ENCODE data around the gene CPEB2.

The CPEB2 gene

DNA sequence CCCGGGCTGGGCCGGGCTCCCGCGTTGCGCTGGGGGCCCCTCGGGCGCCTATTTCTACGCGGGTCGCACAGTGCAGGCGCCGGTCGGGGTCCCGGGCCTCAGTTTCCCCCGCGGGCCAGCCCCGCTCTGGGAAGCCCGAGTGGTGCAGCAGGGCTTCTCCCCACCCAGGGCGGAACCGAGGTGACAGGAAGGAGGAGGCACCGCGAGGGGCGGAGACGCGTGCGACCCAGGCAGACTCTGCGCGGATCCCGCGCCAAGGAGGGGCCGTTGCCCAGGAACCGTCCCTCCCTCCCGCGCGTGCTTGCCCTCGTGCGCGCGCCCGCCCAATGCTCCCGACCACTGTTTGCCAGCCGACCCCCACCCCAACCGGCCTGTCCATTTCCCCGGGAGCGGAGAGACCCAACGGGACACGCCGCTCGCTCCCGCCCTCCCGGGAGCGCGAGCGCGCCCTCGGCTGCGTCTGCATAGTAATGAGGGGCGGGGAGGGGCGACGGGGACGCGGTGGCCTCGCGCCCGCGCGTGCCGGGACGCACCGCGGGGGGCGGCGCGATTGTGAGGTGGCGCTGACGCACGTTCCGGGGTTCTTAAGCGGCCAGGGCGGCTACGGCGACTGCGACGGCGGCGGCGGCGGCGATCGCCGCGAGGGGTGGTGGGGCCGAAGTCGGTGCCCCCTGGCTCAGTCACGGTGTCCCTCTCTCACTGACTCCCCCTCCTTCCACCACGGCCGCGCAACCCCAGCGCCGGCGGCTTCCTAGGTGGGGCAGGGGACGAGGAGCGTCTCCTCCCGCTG lies at the start of gene CPEB2:
CPEB2 (plus strand) TSS at position 613 of the 790 bp plus-strand sequence. CDS start 193 bp downstream, outside the sequence.
- peak; percentile 92 for DNase-seq

DNA sequence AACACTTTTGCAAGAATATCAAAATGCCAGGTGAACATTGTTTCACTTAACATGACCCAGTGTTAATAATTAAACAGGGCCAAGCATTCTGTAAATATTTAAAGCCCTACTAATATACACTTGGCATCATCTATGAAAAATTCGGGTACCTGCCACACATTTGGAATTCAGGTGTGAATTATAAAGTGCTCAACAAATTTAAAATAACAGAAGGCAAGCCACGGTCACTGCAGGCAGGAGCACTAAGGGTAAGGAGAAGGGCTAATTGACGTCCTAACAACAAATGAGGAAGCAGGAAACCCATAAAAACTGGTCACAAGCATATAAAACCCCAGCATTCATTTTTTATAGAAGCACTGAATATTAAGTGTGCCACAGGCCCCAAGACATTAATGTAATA lies 43.8 kb upstream of the CPEB2 start:
- no peak for DNase-seq

DNA sequence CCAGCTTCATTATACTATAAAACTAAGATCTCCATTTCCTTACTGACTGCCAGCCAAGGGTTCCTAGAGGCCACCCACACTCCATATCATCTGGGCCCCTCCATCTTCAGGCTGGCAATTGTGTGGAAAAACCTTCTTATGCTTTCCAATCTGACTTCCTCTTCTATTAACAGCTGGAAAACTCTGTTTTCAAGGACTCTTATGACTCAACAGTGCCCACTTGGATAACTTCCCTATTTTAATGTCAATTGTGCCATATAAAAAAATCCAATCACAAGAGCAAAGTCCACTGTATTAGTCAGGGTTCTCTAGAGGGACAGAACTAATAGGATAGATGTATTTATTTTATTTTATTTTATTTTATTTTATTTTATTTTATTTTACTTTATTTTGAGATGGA lies 41.0 kb upstream of the CPEB2 start:
- no peak for DNase-seq

DNA sequence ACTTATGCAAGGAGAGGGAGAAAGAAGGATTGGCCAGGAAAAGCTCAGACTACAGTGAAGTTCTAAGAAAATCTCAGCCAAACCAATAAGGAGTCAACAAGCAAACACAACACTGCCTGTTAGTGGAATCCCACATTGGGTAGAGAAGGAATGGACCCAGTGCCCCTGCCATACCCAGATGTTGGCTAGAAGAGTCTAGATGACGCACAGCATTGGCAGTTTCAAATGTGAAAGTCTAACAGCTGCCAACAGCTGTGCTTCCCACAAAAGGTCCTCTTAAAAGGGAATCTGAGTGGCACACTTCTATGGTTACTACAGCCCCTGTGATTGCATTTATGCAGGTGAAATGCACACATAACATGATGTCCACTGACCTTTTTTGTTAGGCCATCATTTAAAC lies 37.2 kb upstream of the CPEB2 start:
- no peak for DNase-seq

DNA sequence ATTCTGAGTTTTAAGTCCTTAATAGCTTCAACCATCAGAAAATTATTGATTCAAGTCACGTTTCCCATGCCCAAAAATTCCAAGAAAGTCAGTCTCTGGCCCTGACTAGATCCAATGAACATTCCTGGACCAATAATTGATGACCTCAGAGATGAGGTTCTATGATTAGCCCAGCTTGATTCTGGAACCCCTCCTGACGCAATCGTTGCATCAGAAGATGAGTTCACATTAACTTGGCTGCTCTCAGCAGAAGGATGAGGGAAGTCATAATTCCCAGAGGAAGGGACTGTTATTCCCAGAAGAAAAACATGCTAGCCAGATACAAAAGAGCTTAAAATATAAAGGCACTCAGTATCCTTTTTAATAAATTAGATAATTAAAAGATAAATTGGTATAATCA lies 34.3 kb upstream of the CPEB2 start:
- no peak for DNase-seq

DNA sequence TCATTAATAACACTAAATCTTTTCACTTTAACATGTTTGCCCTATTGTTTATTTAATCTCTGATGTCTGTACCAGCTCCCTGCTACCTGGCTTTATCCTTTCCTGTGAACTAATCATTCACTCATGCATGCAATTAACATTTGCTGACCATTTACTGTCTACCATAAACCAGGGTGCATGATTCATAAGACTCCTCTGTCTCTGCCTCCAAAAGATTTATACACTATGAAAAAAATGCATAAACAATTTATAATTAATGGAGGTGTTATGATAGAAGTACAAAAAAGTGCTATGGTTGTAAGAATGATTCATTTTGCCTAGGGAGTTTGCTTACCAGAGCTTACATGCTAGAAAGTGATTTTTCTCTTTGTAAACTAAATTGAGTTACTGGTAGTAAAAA lies 24.5 kb upstream of the CPEB2 start:
- no peak for DNase-seq

DNA sequence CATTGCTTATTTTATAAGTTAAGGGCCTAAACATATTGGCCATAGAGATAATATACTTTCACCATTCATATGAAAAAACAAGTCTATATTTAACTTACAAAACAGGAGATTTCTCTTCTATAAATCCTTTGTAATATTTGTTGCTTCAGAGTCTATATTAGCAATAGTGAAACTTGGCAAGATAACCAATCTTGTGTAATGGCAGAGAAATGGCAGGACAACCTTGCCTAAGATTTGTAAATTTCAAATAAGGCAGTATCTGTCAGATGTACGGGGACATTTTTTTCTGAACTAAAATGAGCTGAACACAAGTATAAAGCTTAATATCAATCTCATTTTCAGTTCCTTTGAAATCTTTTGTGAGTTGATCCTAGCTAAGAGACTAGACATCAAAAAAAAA lies 17.8 kb upstream of the CPEB2 start:
- no peak for DNase-seq

DNA sequence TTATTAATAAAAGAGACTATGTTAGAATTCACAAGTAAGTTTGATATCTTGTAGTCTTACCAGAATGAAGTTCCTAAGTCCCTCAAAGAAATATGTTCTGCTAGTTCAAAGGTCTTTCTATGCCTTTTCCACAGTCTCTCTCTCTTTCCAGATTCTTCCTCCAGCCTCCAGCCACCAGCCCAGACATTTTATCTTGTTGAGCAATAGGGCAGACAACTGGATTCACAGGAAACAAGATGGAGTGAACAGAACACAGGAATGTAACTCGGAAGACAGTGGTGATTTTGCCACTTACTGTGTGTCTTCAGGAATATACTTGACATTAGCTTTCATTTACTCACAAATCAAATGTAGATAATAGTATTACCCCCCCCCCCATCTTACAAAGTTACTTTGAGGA lies 17.1 kb upstream of the CPEB2 start:
- DNase-seq: no peak

DNA sequence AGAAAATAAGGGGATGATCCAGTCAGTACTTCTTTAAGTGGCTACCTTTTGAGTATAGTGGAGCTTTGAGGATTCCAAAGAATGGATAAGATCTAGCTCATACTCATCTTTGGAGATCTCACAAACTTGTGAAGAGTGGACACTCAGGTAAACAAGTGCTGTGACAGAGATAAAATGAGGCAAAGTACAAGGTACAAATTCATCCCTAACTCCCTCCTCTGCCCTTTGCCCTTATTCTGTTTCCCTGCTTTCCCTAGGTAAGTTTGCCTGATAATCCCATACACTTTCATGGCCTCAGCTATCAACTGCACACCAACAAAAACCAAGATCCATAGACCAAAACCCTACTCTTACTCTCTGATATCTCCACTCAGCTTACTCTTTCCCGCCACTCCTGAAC lies 16.4 kb upstream of the CPEB2 start:
- DNase-seq: no peak

DNA sequence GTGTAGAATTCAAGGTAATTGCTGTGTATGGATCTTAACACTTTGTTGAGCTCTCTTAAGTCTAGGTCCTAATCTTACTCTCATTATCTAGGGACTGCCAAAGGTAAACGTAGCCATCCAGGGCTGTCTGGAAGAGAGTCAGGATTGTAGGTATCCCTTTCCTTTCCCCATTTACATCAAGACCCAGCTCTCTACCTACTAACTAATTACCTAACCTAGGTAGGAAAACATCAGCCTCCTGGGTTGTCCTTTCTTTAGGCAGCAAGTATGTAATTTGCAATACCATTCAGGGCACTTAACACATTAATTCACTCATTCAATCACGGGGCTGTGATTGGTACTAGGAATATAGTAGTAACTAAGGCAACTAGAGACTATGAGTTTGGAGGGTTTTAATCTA lies 15.2 kb upstream of the CPEB2 start:
- no peak for DNase-seq

DNA sequence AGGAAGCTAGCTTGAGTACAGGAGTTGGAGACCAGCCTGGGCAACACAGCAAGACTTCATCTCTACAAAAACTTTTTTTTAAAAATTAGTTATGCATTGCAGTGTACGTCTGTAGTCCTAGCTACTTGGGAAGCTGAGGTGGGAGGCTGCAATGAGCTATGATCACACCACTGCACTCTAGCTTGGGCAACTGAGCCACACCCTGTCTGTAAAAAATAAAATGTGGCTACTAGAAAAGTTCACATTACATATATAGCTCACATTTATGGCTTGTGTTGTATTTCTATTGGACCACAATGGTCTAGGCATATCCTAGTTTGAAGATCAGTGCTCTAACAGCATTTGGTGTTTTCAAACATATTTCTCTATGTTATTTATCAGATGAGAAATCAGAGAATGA lies 11.8 kb upstream of the CPEB2 start:
- DNase-seq: no peak

DNA sequence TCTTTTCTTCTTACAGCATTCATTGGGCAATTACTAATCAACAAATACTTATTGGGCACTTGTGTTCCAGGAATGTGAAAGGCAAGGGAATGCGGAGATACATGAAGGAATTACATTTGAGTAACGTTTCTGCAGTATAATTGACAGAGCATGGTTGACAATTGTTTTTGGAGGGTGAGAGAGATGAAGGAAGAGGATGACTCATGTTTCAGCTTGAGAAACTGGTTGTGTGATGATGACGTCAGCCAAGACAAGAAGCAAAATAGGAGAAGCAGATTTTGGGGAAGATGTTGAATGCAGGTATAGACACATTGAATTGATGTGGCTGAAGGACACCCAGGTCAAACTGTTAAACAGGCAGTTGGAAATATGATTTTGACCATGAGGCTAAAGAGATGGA lies 8.0 kb upstream of the CPEB2 start:
- DNase-seq: peak; percentile 38

DNA sequence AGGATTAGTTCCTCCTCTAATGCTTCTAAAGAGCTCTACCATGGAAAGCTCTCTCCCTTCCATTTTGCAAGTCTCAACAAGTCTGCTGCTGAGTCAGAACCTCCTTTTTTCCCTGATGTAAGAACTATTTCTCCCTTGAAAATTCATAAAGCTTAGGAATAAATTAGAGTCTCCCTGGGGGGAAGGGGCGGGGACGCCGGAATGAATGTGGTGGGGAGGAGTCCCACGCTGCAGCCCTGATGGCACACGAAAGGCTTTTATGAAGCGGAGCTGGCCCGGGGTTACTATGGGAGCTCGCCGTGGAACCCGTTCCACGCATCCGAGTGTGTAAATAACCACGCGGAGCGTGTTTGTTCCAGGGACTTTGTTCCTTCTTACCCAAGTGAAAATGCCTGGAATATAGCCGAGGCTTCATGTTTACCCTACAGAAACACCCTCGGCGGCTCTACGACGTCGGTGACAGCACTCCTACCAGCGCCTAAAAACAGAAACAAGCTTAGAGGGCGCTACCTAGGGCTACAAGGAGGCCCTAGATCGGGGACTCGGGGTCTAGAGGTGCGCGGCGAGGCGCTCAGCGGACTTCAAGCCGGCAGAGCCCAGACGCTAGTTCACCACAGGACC lies 923 bp upstream of the CPEB2 start:
- DNase-seq: peak; percentile 51

DNA sequence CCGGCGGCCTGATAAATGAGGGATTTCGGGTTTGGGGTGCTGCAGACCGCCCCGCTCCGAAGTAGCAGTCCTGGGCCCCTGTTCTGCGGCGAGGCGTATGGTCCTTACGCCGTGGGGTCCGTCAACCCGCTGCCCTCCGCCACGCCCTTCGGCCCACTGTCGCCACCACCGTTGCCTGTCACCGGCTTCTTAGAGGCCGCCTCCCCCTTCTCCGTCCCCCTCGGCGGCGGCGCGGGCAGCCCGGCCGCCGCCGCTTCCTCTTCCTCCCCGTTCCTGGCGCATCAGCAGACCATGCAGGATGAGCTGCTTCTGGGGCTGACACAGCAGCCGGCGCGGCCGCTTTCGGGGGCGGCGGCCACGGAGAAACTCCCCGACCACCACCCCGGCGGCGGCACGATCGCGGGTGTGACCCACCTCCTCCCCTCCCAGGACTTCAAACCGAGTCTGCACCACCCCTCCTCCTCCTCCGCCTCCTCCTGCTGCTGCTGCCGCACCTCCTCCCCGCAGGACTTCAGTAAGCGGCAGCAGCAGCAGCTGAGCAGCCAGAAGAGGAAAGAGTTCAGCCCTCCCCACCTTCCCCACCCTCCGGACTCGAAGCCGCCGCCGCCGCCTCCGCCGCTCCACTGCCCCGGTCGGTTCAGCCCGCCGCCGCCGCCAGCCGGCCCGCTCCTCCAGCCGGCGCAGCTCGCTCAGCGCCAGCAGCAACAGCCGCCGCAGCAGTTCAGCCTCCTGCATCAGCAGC lies 549 bp downstream of the CPEB2 start:
- peak; percentile 82 for DNase-seq

DNA sequence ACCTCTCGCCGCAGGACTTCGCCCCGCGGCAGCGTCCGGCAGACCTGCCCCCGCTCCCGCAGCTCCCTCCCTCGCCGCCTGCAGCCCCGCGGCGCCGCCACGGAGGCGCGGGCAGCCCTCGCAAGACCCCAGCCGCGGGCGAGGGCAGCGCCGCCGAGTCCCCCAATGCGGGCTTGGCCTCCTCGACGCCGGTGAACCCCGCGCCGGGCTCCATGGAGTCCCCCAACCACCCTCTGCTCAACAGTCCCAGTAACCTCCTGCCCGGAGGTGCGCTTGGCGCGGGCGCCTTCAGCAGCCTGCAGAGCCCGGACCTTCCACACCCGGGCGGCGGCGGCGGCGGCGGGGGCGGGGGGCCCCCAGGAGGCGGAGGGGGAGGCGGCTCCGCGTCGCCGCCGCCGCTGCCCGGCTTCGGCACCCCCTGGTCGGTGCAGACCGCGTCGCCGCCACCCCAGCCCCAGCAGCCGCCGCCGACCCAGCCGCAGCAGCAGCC lies 1.2 kb downstream of the CPEB2 start:
- DNase-seq: peak; percentile 56

DNA sequence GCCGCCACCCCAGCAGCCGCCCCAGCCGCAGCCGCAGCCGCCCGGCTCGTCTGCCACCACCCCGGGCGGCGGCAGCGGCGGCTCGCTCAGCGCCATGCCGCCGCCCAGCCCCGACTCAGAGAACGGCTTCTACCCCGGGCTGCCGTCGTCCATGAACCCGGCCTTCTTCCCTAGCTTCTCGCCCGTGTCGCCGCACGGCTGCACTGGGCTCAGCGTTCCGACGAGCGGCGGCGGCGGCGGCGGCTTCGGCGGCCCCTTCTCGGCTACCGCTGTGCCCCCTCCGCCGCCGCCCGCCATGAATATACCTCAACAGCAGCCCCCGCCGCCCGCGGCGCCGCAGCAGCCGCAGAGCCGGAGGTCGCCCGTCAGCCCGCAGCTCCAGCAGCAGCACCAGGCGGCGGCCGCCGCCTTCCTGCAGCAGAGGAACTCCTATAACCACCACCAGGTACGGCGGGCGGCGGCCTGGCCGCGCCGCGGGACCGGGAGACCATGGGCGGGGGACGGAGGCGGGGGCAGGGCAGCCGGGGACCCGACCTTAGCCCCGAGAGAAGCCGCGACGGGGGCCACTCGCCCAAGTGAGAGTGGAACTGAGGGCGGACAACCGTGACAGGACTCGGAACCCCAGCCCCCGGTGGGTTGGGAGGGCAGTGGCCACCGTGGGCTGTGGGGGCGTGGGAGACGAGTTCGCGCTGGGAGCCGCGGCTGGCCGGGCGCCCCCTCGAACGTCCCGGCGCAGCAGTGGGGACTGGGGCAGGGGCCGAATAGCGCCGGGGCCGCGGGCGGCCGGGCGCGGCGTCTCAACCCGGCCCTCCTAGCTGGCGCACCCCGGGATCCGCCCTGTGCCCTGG lies 1.8 kb downstream of the CPEB2 start:
- peak; percentile 34 for DNase-seq

DNA sequence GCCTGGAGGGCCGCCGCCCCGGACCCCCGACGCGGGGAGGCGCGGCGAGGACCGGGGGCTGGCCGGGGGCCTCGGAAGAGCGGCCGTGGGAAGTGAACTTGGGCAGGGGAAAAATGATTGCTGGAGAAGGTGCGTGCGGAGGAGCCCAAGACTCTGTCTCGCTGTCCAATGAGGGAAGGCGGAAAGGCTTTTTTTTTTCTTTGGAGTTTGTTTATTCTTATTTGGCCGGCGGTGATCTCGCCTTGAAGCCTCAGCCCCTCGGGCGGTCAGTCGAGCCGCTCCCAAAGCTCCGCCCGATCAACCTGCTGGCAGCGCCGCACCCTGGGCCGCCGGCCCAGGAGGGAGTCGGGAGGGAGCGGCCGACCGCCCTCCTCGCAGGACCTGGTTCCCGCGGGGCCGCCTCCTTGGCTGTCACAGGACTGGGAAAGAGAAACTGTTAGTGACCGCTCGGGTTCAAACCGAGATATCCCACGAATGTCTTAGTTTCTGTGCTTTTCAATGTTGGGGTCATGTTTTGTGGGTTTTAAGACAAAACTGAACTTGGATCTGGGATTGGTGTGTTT lies 2.5 kb downstream of the CPEB2 start:
- DNase-seq: peak; percentile 33

DNA sequence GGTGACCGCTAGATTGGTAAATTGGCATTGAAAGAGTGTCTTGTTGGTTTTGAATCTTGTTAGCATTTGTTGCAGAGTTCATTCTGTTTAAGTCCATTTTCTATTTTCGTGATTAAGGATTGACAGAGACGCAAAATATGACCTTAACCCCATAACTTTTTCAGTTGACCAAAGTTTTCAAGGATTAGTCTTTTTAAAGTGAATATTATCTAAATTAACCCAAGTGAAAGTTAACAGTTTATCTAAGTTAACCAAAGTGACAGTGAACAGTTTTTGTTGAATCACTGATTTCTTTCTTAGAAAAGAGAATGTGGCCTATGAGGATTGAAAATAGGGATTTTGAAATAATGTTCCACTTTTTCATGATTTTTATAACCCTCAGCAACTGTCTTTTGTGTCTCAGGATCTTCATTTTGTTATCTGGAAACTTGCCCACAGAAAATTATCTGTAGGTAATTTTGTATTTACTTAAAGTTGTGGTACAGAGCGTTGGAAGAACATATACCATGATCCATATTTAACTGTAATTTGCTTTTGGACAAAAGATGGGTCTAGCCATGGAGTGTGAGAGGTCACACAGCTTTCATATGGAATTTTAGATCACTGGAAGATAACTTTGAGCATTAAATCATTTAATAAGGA lies 3.3 kb downstream of the CPEB2 start:
- DNase-seq: no peak

DNA sequence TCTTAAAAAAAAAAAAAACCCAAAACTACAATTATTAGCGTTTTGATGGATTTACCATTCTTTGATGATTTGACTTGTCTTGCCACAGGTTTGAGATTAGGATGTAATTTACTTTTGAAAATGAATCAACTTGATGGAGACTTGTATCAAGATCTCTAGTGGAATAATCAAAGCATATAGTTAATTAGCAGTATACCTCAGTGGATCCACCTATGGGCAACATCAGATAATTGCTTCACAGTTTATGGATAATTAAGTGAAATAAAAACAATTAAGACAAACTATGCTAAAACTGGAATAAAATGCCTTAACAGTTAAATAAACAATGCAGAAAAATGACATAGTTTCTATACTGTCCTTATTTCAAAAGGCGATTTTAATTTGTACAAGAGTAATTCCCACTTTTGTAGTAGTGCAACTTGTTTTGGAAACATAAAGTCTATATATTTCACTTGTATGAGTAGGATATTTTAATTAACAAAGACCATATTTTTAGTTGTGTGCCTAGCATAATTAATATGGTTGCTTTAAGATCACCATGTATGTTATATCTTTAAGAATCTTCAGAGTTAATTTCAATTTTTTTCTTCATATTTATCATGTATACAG lies 4.2 kb downstream of the CPEB2 start:
- peak; percentile 21 for DNase-seq

DNA sequence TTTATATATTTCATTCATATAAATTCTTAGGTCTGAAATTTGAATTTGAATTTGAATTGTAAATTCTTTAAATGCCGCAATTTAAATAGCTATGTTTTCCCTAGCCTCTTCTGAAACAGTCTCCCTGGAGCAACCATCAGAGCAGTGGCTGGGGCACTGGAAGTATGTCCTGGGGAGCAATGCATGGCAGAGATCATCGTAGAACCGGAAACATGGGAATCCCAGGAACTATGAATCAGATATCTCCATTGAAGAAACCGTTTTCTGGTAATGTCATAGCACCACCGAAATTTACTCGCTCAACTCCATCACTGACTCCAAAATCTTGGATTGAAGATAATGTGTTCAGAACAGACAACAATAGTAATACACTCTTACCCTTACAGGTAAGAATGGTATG lies 4.9 kb downstream of the CPEB2 start:
- no peak for DNase-seq

DNA sequence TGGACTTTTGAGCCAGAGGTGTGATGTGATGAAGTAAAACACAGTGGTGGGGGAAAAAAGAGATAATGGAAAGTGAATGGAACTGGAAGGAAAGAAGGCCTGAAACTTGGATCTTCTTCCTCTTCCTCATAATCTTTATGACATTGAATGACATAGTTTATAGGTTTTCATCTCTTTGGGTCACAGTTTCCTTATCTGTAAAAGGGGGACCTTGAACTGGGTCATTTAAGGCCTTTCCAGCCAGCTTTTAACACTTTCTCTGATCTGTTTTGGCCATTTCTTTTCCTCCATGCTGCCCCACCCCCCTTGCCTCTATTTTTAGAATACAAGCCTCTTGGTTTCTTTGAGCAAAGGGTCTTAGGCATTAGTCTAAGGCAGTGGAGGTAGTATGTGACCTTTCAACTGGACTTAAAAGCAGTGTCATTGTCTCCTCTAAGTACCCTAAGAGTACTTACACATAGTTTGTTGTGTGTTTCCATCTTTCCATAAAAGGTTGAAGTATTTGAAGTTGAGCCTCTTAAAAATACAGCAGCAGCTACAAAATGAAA lies 7.8 kb downstream of the CPEB2 start:
- no peak for DNase-seq
